RWPE1 (cell line): ENCODE data around the gene INCA1.
A peak's percentile ranks its signal among the peaks of the same experiment; 100 is the strongest.

Source experiments
- CTCF ChIA-PET: fragments of 350-600 bp; sonication (Branson Sonifier 250); formaldehyde crosslinking; extraction: SDS; loops from one replicate; lab custom pipeline; 2021; lab: Yijun Ruan, JAX
- POLR2A ChIA-PET: fragments of 400-600 bp; formaldehyde crosslinking; extraction: SDS; loops from one replicate; lab custom pipeline; 2020; ENCODE audit warnings: antibody characterized with exemption; ENCODE audit not compliant: low non-redundant PET; lab: Yijun Ruan, JAX
- DNase-seq: peaks from one replicate; pipeline ENCODE4 v3.0.0; 2012; ENCODE audit warnings: low spot score
- H3K27ac ChIP-seq: fragments of 450-650 bp; 2 replicates; pipeline ENCODE4 v1.5.1; 2017
- TF ChIP-seq, protein P1 (sequence below): fragments of 450-650 bp; conservative IDR thresholded peaks from 2 replicates; pipeline ENCODE4 v1.5.1; 2017; ENCODE audit warnings: low read depth, mild to moderate bottlenecking

The INCA1 gene

GRCh38 chr17:4973256-4974114 lies 23.8 kb downstream of the INCA1 start:
- ChIA-PET POLR2A (no interaction called here), CTCF (interaction anchor here (0.7 kb wide), 1 partner anchor 56 kb away, joined by 4 read pairs; no protein-coding TSS in a partner anchor)
- no peak for DNase-seq
- peak overlapping the region; percentile 31 for H3K27ac ChIP-seq
- TF ChIP-seq, protein P1, sequence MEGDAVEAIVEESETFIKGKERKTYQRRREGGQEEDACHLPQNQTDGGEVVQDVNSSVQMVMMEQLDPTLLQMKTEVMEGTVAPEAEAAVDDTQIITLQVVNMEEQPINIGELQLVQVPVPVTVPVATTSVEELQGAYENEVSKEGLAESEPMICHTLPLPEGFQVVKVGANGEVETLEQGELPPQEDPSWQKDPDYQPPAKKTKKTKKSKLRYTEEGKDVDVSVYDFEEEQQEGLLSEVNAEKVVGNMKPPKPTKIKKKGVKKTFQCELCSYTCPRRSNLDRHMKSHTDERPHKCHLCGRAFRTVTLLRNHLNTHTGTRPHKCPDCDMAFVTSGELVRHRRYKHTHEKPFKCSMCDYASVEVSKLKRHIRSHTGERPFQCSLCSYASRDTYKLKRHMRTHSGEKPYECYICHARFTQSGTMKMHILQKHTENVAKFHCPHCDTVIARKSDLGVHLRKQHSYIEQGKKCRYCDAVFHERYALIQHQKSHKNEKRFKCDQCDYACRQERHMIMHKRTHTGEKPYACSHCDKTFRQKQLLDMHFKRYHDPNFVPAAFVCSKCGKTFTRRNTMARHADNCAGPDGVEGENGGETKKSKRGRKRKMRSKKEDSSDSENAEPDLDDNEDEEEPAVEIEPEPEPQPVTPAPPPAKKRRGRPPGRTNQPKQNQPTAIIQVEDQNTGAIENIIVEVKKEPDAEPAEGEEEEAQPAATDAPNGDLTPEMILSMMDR, result no peak

DNA sequence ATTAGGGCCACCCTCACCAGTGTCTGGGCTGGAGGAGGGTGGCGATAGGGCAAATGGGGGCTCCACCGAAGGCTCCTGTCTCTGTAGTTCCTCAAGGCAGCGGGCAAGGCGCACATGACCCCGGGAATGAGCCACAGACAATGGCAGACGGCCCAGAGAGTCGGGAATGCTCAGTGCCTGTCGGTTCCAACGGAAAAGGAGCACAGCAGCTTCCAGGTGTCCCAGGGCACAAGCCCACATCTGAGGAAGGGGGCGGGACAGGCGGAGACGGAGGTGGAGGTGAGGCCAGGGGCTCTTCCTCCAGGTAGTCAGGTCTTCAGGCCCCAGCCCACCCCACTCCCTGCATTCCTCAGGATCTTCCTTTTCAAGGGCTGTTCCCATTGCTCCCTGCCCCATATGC lies 24.6 kb downstream of the INCA1 start:
- TF ChIP-seq, protein P1, result no peak
- ChIA-PET CTCF (interaction anchor here (0.7 kb wide), 1 partner anchor 56 kb away, joined by 4 read pairs; no protein-coding TSS in a partner anchor), POLR2A (no interaction called here)
- H3K27ac ChIP-seq, result peak overlapping the region; percentile 31
- no peak for DNase-seq

DNA sequence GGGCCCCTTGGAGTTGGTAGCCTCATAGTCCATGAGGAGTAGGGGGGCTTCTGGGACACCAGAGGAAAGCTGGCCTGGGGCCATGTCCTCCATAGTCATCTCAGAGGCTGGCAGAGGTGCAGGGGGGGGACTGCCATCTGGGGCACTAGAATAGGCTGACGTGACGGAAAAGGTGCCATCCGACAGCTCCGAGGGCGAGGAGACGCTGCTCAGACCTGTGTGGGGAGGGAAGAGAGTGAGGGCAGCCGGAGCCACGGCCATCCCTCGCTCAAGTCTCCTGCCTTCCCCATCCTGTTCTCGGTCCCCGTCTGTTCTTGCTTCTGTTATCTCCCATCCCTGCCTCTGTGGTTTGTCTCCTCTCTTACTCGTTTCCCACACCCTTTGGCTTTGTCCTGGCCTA lies 25.0 kb downstream of the INCA1 start:
- ChIA-PET POLR2A (no interaction called here), CTCF (interaction anchor here (0.6 kb wide), 1 partner anchor 9 kb away, joined by 3 read pairs; no protein-coding TSS in a partner anchor)
- peak overlapping the region; percentile 31 for H3K27ac ChIP-seq
- TF ChIP-seq, protein P1, result no peak
- DNase-seq, result no peak

GRCh38 chr17:4971826-4972225 lies 25.5 kb downstream of the INCA1 start:
- CTCF ChIA-PET, result interaction anchor here (0.6 kb wide), 1 partner anchor 9 kb away, joined by 3 read pairs; no protein-coding TSS in a partner anchor
- peak overlapping the region; percentile 31 for H3K27ac ChIP-seq
- DNase-seq, result no peak
- TF ChIP-seq, protein P1, result no peak
- POLR2A ChIA-PET, result interaction anchor here (0.7 to 0.8 kb wide), 2 partner anchors 28 to 30 kb away, joined by 3 to 16 read pairs; no protein-coding TSS in a partner anchor

DNA sequence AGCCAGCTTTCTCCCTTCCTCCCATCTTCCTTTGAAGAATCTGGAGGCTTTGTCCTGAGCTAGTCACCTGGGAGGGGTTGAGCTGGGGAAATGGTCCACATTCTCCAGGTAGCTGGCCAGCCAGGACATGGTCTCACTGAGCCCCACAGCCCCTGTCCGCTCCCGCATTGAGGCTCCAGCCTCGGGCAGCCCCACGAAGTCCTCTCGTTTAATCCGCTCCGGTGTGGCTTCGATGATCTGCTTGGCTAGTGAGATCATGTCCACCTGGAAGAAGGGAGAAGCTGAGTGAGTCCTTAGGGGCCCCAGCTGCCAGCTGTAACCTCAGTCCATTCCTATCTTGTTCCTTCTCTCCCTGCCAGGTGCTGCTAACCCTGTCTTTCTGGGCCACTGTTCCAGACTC lies 27.0 kb downstream of the INCA1 start:
- H3K27ac ChIP-seq, result peak overlapping the region; percentile 98
- CTCF ChIA-PET, result interaction anchor here (0.6 kb wide), 1 partner anchor 215 kb away, joined by 4 read pairs; no protein-coding TSS in a partner anchor
- TF ChIP-seq, protein P1, result no peak
- POLR2A ChIA-PET, result interaction anchor here (2.0 kb wide), 1 partner anchor 17 kb away, joined by 10 read pairs; the partner anchor contains the start of gene CAMTA2
- no peak for DNase-seq

- ChIA-PET POLR2A (interaction anchor here (1.5 to 2.0 kb wide), 2 partner anchors 17 to 24 kb away, joined by 3 to 10 read pairs; partner anchors contain the start of gene CAMTA2), CTCF (interaction anchor here (0.6 kb wide), 1 partner anchor 214 kb away, joined by 4 read pairs; no protein-coding TSS in a partner anchor)
- DNase-seq, result no peak
- TF ChIP-seq, protein P1, result no peak
- peak overlapping the region; percentile 98 for H3K27ac ChIP-seq
Measured at GRCh38 chr17:4969551-4970173, 27.7 kb downstream of the INCA1 start.
